Esophagus muscularis mucosa (tissue), 4 donors: ENCODE measurements around the gene CCDC80.

Experiments used
- EP300 ChIP-seq: sonication (generic); formaldehyde crosslinking; IDR thresholded peaks from one replicate; pipeline ENCODE4 v1.6.1; 2017; ENCODE audit warnings: antibody characterized with exemption
- POLR2A ChIP-seq: fragments of 450-650 bp; IDR thresholded peaks from one replicate; pipeline ENCODE4 v1.6.1; 2017; ENCODE audit warnings: antibody characterized with exemption, moderate library complexity, mild to moderate bottlenecking, low read depth
- POLR2AphosphoS5 ChIP-seq, 2 donors: sonication (generic); formaldehyde crosslinking; IDR thresholded peaks; one replicate each; pipeline ENCODE4 v1.6.1; 2017; ENCODE audit warnings: antibody characterized with exemption in 2 of 2
- TF ChIP-seq, protein P1 (sequence below), 3 experiments: fragments of 200-600 bp in 2 of 3; fragments of 450-650 bp in 1 of 3; sonication (generic) in 2 of 3; IDR thresholded peaks; one replicate each; pipeline ENCODE4 v1.5.1; 2017 to 2019; ENCODE audit warnings: antibody characterized with exemption in 3 of 3, mild to moderate bottlenecking in 2 of 3, moderate library complexity in 1 of 3

DNA sequence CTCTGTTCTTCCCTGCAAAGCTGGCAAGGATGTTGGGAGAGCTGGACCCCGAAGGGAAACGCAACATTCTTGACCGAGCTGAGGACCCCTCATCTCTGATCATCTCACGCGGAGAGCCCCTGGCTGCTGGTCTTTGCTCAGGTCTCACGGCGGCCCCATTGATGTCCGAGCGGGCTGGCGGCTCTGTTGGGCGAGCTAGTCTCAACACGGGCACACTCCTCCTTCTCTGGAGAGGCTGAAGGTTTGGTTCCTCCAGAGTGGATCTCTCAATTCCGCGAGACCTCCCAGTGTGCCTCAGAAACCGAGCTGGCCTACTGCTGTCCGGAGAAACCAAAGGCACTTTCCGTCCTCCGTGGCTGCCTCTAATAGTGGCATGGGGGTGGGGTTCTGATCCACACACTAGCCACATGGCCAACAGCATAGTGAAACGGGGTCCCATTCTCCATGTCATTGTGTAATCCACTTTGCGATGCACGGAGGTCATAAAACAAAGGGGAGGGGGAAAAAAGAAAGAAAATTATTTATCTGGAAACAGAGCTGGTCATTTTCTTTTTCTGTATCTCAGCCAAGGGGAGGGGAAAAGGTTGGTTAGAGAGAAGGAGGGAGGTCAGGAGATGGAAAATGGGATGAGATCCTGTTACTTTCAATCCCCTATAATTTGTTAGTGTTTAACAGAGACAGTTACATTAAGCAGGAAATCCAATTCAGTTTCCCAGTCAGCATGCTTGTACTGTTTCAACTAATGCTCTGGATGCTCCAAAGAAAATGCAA lies 1.3 kb downstream of the CCDC80 start:
- TF ChIP-seq EP300 (no peak), POLR2A (no peak), POLR2AphosphoS5 (IDR thresholded peaks at IDR 0.05) (peak in 1 of 2 donors; percentile 13)
- TF ChIP-seq, protein P1, sequence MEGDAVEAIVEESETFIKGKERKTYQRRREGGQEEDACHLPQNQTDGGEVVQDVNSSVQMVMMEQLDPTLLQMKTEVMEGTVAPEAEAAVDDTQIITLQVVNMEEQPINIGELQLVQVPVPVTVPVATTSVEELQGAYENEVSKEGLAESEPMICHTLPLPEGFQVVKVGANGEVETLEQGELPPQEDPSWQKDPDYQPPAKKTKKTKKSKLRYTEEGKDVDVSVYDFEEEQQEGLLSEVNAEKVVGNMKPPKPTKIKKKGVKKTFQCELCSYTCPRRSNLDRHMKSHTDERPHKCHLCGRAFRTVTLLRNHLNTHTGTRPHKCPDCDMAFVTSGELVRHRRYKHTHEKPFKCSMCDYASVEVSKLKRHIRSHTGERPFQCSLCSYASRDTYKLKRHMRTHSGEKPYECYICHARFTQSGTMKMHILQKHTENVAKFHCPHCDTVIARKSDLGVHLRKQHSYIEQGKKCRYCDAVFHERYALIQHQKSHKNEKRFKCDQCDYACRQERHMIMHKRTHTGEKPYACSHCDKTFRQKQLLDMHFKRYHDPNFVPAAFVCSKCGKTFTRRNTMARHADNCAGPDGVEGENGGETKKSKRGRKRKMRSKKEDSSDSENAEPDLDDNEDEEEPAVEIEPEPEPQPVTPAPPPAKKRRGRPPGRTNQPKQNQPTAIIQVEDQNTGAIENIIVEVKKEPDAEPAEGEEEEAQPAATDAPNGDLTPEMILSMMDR (IDR thresholded peaks at IDR 0.05) = no peak
